Stimulated activated CD4-positive, alpha-beta T cell treated with anti-CD3 and anti-CD28 coated beads, Interleukin-4, amount 100 ng/mL, for 4 hours (primary cell): Measurements from ENCODE around the gene MYH7B.
A peak's percentile ranks its signal among the peaks of the same experiment; 100 is the strongest.

Experiments used
- DNase-seq, 2 experiments: peaks; one replicate each; pipeline ENCODE4 v3.0.0-alpha.2; 2020

Gene MYH7B

GRCh38 chr20:34955231-34956040 is at the start of gene MYH7B, which contains the start of gene GSS:
MYH7B (plus strand) TSS chr20:34955868; CDS start chr20:34978006, 22,138 bp downstream.
GSS (minus strand) TSS chr20:34955806; CDS start chr20:34951852, 3,954 bp downstream.
- DNase-seq: peak; percentile 92 to 99

DNA sequence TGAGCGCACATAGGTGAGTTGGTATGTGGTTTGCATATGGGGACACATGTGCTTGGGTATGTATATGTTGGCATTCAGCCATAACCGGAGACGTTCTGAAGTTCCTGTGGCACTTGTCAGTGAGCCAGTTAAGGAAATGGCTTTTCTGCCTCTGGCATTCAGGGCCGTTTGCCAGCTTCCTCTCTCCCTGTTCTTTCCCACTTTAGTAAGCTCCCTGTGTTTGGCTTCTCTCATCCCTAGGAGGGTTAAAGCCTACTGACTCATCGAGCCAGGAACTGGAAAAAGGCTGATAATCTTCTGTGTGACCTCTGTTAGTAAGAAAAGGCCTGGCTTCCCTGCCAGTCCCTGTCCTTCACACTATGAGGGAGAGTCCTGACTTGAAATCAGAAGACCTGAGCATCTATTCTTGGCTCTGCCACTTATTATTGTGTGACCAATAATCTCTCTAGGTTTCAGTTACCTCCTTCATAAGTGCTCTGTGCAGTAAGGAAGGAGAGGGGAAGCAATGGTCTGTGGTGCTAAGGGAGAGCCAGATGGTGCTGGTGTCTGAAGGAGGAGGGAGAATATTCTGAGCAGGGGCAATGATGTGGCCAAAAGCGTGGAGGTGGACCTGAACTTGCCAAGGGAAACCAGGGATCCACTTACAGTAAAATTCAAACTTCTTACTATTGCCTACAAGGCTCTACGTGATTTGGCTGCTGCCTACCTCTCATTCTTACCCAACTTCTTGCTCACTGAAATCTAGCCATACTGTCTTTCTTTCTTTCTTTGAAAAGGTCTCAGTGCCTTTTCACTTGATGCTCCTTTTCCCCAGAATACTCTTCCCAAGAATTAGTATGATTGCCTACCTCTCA is 47.8 kb upstream of the MYH7B start:
- DNase-seq: no peak

DNA sequence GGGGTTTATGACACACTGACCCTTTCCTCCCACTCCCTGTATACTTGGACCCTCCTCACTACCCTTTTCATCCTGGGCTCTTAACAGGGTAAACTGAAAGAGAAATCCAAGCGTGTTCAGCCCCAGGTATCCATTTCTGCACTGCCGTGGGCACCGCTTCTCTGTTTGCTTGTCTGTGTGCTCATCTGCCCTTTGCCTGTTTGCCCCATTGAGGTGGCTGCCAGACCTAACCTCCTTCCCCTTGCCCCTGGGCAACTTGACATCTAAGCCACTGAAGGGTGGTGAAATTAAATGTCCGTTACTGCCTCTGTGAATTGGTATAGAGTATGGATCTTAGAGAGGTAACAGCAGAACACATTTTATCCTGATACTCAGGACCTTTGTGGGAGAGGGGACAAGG is 40.5 kb upstream of the MYH7B start:
- no peak for DNase-seq

DNA sequence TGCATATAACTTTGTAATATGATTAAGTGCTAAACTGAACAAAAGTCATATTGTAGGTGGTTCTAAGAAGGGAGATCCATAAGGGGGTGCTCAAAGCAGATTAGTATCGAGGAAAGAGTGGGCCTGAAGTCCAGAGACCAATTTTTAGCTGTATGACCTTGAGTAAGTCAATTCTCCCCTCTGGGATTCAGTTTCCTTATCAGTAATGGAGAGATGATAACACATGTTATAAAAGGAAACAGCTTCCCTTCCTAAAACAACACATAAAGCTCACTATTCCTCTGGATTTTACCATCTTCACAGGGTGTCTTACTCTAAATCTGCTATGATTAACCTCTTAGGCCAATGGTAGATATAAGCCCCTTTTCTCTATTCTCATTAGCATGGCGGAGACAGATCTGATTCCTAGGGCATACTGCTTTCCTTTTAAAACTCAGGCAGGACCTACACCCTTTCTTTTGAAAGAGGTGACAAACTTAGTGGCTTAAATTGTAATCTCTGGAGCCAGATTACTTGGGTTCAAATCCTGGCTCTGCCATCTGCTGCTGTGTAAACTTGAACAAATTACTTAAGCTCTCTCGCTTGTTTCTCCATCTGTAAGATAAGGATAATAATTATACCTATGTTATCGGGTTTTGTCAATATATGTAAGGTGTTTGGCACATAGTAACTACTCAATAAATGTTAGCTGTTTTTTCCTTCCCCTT is 39.8 kb upstream of the MYH7B start:
- no peak for DNase-seq

GRCh38 chr20:34916774-34917354 is 38.8 kb upstream of the MYH7B start:
- no peak for DNase-seq

GRCh38 chr20:34920055-34920454 is 35.6 kb upstream of the MYH7B start:
- DNase-seq: no peak

DNA sequence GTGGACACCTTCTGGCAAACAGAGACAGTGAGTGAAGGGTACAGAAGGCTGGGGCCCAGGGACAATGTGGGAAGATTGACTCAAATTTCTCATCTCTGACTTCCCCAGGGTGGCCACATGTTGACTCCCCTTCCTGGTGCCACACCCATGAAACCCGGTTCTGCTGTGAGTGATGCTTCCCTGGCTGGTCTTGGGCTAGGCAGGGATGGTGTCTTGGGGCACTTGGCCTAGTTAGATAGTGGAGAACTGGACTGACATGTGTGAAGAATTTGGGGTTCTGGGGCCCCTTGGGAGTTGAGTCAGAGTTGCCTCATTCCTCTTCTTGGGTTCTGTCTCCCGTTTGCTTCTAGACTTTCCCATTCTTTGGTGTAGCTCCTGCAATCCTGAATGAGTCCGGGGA is 34.2 kb upstream of the MYH7B start:
- no peak for DNase-seq

DNA sequence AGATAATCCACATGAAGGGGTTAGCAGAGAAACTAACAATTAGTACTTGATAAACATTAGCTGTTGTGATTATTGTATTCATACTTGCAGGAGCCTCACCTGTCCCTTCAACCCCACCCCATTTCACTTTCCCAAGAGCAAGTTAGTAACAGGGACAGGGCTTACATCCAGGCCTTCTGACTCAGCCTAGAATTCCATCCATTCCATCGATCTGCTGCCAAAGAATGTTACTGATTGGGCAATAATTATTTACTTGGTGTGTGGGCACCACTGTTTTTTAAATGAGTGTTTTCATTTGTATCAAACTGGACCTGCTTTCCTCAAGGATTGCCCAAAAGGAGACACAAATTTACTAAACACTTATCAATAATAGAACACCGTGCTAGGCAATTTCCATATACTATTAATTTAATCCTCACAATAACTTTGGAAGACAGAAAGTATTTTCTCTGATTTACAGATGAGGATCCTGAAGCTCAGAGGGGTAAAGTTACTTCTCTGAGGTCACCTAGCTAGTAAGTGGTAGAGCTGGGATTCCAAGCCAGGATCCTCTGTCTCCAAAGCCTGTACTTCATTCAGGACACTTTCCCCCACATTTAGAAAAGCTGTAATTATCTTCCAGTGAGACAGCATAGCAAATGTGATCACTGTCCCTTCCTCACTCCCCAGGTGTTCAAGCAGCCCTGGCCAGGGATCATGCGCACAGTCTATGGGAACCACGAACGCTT is 32.9 kb upstream of the MYH7B start:
- no peak for DNase-seq

DNA sequence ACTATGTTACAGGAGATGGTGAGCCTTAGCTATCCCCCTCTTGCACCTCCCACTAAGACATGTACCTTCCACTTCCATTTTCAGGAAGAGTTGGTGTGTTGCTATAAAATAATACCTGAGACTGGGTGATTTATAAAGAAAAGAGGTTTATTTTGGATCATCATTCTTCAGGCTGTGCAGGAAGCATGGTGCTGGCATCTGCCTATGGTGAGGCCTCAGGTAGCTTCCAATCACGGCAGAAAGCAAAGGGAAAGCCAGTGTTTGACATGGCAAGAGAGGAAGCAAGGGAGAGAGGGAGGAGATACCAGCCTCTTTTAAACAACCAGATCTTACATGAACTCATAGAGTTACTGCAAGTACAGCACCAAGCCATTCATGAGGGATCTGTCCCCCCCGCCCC is 32.3 kb upstream of the MYH7B start:
- no peak for DNase-seq

- DNase-seq: no peak
Measured at GRCh38 chr20:34925341-34925740, 30.3 kb upstream of the MYH7B start.

- DNase-seq: no peak
Measured at GRCh38 chr20:34925981-34926380, 29.7 kb upstream of the MYH7B start.

DNA sequence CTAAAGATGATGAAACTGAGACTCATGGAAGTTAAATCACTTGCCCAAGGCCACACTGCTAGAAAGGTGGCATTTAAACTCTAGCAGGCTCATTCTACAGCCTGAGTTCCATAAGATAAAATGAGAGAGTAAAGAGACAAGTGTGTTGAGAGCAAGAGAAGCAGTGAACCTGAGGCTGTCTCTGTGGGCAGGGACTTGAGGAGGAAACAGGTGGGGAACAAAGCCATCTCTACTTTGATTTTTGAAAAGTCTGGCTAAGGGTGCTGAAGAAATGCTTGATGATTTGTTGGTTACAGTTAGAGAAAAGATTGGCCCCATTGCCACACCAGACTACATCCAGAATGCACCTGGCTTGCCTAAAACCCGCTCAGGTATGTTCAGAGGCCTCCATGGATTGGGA is 29.1 kb upstream of the MYH7B start:
- DNase-seq: no peak

GRCh38 chr20:34927736-34928135 is 27.9 kb upstream of the MYH7B start:
- DNase-seq: no peak

GRCh38 chr20:34928411-34928810 is 27.3 kb upstream of the MYH7B start:
- DNase-seq: no peak

DNA sequence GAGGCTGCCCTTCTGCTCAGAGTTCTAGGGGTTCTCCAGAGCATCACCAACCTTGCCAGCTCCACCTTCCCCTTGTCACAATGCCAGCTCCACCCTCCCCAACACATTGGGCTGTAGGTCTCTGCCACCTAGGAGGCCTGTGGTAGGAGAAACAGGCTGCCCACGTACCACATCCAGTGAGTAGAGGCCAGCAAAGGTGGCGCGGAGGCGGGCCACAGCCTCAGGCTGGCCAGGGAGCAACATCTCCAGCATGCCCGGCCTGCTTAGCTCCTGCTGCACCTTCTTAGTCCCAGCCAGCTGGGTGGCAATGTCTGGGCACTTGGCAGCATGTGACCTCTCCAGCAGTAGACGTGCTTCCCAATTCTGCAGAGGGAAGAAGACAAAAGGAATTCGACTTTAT is 23.9 kb upstream of the MYH7B start:
- no peak for DNase-seq

GRCh38 chr20:34938466-34939163 is 17.1 kb upstream of the MYH7B start:
- DNase-seq: no peak

GRCh38 chr20:34940081-34940481 is 15.6 kb upstream of the MYH7B start:
- no peak for DNase-seq

GRCh38 chr20:34941226-34941625 is 14.4 kb upstream of the MYH7B start:
- DNase-seq: no peak

- DNase-seq: no peak
Measured at GRCh38 chr20:34942301-34942700, 13.4 kb upstream of the MYH7B start.

DNA sequence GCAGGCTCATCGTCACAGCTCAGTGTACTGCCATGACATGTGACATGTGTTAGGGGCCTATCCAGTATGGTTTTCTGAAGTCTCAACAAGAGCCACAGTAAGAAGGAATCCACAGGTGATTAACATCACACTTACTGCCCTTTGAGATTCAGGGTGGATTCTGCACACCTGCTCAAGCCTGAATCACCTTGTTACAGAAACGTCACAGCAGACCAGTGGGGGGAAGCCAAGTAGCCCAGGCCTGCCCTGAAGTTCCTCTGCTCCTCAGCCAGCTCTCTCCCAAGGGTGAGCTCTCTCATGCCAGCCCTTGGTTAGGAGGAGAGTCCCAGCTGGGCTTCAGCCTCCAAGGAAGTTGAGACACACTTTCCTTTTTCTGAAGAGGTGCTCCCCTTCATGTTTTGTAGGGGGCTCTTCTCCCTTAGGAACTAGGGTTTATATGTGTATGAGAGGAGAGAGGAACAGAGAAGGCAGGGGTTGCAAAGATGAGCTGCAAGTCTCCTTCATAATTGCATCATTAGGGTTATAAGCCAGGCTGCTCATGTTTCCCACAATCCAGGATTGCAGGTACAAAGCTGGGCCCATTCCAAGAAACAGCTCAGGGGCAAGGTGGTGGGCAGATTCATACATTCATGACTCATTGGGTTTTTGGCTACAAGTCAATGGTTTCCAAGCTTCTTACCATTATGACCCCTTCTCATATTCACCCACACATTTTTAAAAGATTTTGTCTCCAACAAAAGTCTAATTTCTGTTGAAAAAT is 11.7 kb upstream of the MYH7B start:
- no peak for DNase-seq
